ENCODE data around the gene NCF2. TPM values are rescaled to one million over a fixed set of nuclear protein-coding genes. Genes with fewer than 3 reads are reported as not detected.

The NCF2 gene
- total RNA-seq, 1 experiment from 2014 or later, result 31.3 TPM

DNA sequence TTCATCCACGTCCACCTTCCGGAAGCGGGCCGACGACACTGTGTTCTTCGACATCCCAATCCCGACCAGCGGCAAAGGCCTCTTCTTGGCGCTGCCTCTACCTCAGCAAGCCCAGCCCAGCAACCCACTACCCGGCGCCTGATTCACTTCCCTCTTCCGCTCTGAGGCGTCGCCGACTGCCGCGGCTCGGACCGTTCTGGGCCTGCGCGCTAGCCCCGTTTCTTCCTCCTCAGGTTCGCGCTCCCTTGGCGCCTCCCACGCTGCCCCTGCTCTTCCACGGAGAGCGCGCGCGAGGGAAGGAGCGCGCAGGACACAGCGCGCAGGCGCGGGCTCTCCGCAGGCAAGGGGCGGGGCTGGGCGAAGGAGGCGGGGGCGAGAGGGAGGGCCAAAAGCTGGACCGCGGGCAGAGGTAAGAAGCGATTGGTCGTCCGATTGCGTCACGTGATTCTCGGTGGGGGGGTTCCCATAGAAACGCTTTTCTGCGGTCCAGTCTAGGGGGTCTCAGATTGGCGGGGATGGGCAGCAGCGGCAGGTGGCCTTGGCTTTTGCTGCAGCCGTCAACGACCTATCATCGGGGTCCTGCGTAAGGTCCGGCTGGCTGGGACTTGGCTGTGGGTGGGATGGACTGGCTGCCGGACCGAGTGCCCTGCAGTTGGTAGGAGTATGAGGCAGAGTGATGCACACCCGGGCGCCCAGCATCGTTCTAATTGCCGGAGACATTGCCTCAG, 45.5 kb upstream of the NCF2 start, which contains the start of gene ARPC5:
TSS of gene ARPC5 (minus strand) at position 178 of the 728 bp plus-strand sequence. CDS start at position 54, 124 bp downstream.
- Histone ChIP-seq H3K27ac (ENCODE audit: low read length) (peak within 1 kb of the TSS; percentile 71), H3K4me3 (ENCODE audit: low read length) (peak within 1 kb of the TSS; percentile 93), H2AFZ (ENCODE audit: low read length) (peak within 1 kb of the TSS; percentile 99), H3K4me2 (ENCODE audit: low read length) (peak within 1 kb of the TSS; percentile 99), H3K36me3 (ENCODE audit: low read depth, low read length) (peaks cover 8% of the 10 kb centered on the region; the same call in 1 of the 2 replicates), H3K9me2 (replicated peaks; ENCODE audit: low read length) (no peaks in the 10 kb centered on the region), H3K9me3 (ENCODE audit: low read length) (no peaks in the 10 kb centered on the region), H3K27me3 (ENCODE audit: low read length) (no peaks in the 10 kb centered on the region), H3K4me1 (ENCODE audit: insufficient read depth, low read length) (peaks cover 26% of the 10 kb centered on the region), H4K20me1 (ENCODE audit: low read length) (peaks cover 8% of the 10 kb centered on the region), H3K79me2 (ENCODE audit: low read length) (peaks cover 42% of the 10 kb centered on the region), H3F3A (ENCODE audit: low read length, unreplicated experiment) (no peaks in the 10 kb centered on the region), H3K9ac (ENCODE audit: low read length) (peak within 1 kb of the TSS; percentile 90)
- POLR2A ChIA-PET (ENCODE audit: unreplicated experiment), result interaction anchor here (0.6 kb wide), 1 partner anchor 157 kb away, joined by 8 read pairs; no protein-coding TSS in a partner anchor
- TF ChIP-seq EZH2phosphoT487 (IDR thresholded peaks at IDR 0.05; ENCODE audit: borderline replicate concordance, low read length) (no peak), EZH2 (IDR thresholded peaks at IDR 0.05; ENCODE audit: low read length, unreplicated experiment) (no peak)
- TF ChIP-seq, protein P1, sequence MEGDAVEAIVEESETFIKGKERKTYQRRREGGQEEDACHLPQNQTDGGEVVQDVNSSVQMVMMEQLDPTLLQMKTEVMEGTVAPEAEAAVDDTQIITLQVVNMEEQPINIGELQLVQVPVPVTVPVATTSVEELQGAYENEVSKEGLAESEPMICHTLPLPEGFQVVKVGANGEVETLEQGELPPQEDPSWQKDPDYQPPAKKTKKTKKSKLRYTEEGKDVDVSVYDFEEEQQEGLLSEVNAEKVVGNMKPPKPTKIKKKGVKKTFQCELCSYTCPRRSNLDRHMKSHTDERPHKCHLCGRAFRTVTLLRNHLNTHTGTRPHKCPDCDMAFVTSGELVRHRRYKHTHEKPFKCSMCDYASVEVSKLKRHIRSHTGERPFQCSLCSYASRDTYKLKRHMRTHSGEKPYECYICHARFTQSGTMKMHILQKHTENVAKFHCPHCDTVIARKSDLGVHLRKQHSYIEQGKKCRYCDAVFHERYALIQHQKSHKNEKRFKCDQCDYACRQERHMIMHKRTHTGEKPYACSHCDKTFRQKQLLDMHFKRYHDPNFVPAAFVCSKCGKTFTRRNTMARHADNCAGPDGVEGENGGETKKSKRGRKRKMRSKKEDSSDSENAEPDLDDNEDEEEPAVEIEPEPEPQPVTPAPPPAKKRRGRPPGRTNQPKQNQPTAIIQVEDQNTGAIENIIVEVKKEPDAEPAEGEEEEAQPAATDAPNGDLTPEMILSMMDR (conservative IDR thresholded peaks at IDR 0.05; ENCODE audit: low read depth, low read length), result no peak
- peak; percentile 87 for ATAC-seq
- no TSS peak for BruUV-seq (replicated peaks)
- peak; percentile 93 for DNase-seq
- intact Hi-C loops (cut with micrococcal nuclease), result no loop called here
- CTCF ChIA-PET, result no interaction called here

DNA sequence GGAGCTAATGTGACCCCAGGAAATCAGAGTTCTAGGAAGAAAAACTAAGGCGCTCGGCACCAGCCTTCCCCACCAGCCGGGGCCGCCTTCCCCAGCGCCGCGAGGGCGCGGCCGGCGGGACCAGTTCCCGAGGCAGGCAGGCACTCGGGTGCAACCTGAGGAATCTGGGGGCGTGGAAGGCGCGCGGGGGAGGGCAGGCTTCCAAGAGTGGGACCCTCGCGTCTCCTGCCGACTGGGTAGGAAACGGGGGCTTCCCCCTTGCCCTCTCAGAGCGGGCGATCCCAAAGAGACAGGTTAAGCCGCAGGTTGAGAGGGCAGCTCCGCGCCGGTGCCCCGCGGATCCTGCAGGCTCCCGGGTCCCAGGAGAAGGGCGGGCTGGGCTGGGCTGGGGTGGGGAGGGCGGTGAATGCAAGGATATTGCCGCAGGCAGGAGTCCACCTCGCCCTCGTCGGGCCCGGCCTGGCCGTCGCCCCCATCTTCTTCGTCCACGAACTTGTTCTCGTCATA, 44.9 kb upstream of the NCF2 start:
- no peaks in the 10 kb centered on the region for H3F3A ChIP-seq (ENCODE audit: low read length, unreplicated experiment)
- no peak for DNase-seq
- H3K79me2 ChIP-seq (ENCODE audit: low read length), result peaks cover 48% of the 10 kb centered on the region
- peak overlapping the region; percentile 71 for H3K27ac ChIP-seq (ENCODE audit: low read length)
- H3K9ac ChIP-seq (ENCODE audit: low read length), result peak overlapping the region; percentile 90
- intact Hi-C loops (cut with micrococcal nuclease), result no loop called here
- CTCF ChIA-PET, result no interaction called here
- POLR2A ChIA-PET (ENCODE audit: unreplicated experiment), result no interaction called here
- no peaks in the 10 kb centered on the region for H3K9me2 ChIP-seq (replicated peaks; ENCODE audit: low read length)
- no peaks in the 10 kb centered on the region for H3K27me3 ChIP-seq (ENCODE audit: low read length)
- H3K4me1 ChIP-seq (ENCODE audit: insufficient read depth, low read length), result peaks cover 32% of the 10 kb centered on the region
- peak overlapping the region; percentile 93 for H3K4me3 ChIP-seq (ENCODE audit: low read length)
- ATAC-seq, result peak; percentile 21
- H3K4me2 ChIP-seq (ENCODE audit: low read length), result peak overlapping the region; percentile 99
- TSS peak; percentile 52 for BruUV-seq (replicated peaks)
- TF ChIP-seq EZH2 (IDR thresholded peaks at IDR 0.05; ENCODE audit: low read length, unreplicated experiment), result no peak
- TF ChIP-seq, protein P1 (conservative IDR thresholded peaks at IDR 0.05; ENCODE audit: low read depth, low read length), result no peak
- TF ChIP-seq EZH2phosphoT487 (IDR thresholded peaks at IDR 0.05; ENCODE audit: borderline replicate concordance, low read length), result no peak
- H3K36me3 ChIP-seq (ENCODE audit: low read depth, low read length), result peaks cover 13% of the 10 kb centered on the region; the same call in 1 of the 2 replicates
- H4K20me1 ChIP-seq (ENCODE audit: low read length), result peaks cover 8% of the 10 kb centered on the region
- H2AFZ ChIP-seq (ENCODE audit: low read length), result peak overlapping the region; percentile 73
- no peaks in the 10 kb centered on the region for H3K9me3 ChIP-seq (ENCODE audit: low read length)

All from PC-3 (cell line).